Activated T-cell treated with anti-CD3 and anti-CD28 coated beads, Interleukin-2, amount 50 U/mL, for 72 hours (primary cell): Measurements from ENCODE around the gene TMA16. TPM values are rescaled to one million over a fixed set of nuclear protein-coding genes. Genes with fewer than 3 reads are reported as not detected.

Experiments used
- ATAC-seq, 2 donors: fragments of 150-1000 bp; cut with Tn5 transposase; replicated peaks in 1 of 2; 2 replicates each; pipeline ENCODE4 v1.10.0; 2021; ENCODE audit warnings: moderate library complexity in 2 of 2, mild to moderate bottlenecking in 1 of 2
- DNase-seq, 2 donors: peaks; one replicate each; pipeline ENCODE4 v3.0.0; 2021 to 2022; ENCODE audit warnings: mixed read lengths in 1 of 2
- H3K27ac Mint-ChIP-seq: one replicate; pipeline ENCODE4 v1.8.0; 2022; ENCODE audit warnings: mild to moderate bottlenecking, moderate library complexity, mixed read lengths
- H3K27me3 Mint-ChIP-seq: one replicate; pipeline ENCODE4 v1.8.0; 2022; ENCODE audit warnings: low read depth, mixed read lengths
- H3K36me3 Mint-ChIP-seq, 2 donors: one replicate each; pipeline ENCODE4 v1.8.0; 2022; ENCODE audit warnings: mixed read lengths in 2 of 2, mild to moderate bottlenecking in 1 of 2; ENCODE audit not compliant: insufficient read depth in 2 of 2
- H3K4me1 Mint-ChIP-seq: one replicate; pipeline ENCODE4 v1.8.0; 2022; ENCODE audit warnings: low read depth, mixed read lengths
- H3K4me3 Mint-ChIP-seq, 2 donors: one replicate each; pipeline ENCODE4 v1.8.0; 2022; ENCODE audit warnings: mild to moderate bottlenecking in 2 of 2, mixed read lengths in 2 of 2, moderate library complexity in 2 of 2
- H3K9me3 Mint-ChIP-seq, 2 donors: one replicate each; pipeline ENCODE4 v1.8.0; 2022; ENCODE audit warnings: mixed read lengths in 2 of 2
- total RNA-seq, 2 donors: library from RNA; stranded (reverse); gene quantifications; one replicate each; pipeline ENCODE4 v1.2.3, GENCODE V29; 2022

The TMA16 gene
- total RNA-seq, 2 donors from 2014 or later = 37.1 to 42.7 TPM

- peaks cover 16% of the 10 kb centered on the region for H3K4me1 Mint-ChIP-seq
- peaks cover 0 to 1% of the 10 kb centered on the region in 2 donors for H3K9me3 Mint-ChIP-seq
- H3K36me3 Mint-ChIP-seq = no peaks in the 10 kb centered on the region
- no peaks in the 10 kb centered on the region for H3K27me3 Mint-ChIP-seq
- DNase-seq (no peak), ATAC-seq (no peak)
- no peak overlapping the region for H3K27ac Mint-ChIP-seq
- no peak overlapping the region for H3K4me3 Mint-ChIP-seq
Measured at GRCh38 chr4:163556177-163556576, 61.7 kb downstream of the TMA16 start.

GRCh38 chr4:163556650-163557391 is 62.3 kb downstream of the TMA16 start:
- Mint-ChIP-seq H3K4me3 (no peak overlapping the region), H3K27ac (no peak overlapping the region), H3K4me1 (peaks cover 16% of the 10 kb centered on the region), H3K36me3 (peaks cover 0 to under 1% of the 10 kb centered on the region in 2 donors), H3K9me3 (peaks cover 1 to 2% of the 10 kb centered on the region in 2 donors), H3K27me3 (no peaks in the 10 kb centered on the region)
- DNase-seq (no peak), ATAC-seq (no peak)

GRCh38 chr4:163558539-163559044 is 64.1 kb downstream of the TMA16 start:
- H3K4me3 Mint-ChIP-seq = peak overlapping the region; percentile 1 to 23
- no peak for DNase-seq
- H3K36me3 Mint-ChIP-seq = peaks cover 2 to 3% of the 10 kb centered on the region in 2 donors
- H3K9me3 Mint-ChIP-seq = peaks cover 5 to 6% of the 10 kb centered on the region in 2 donors
- no peaks in the 10 kb centered on the region for H3K27me3 Mint-ChIP-seq
- peak in 1 of 2 donors; percentile 55 for ATAC-seq
- H3K27ac Mint-ChIP-seq = no peak overlapping the region
- peaks cover 16% of the 10 kb centered on the region for H3K4me1 Mint-ChIP-seq

- H3K9me3 Mint-ChIP-seq = peaks cover 5 to 6% of the 10 kb centered on the region in 2 donors
- ATAC-seq (no peak), DNase-seq (no peak)
- no peak overlapping the region for H3K27ac Mint-ChIP-seq
- H3K4me1 Mint-ChIP-seq = peaks cover 16% of the 10 kb centered on the region
- no peak overlapping the region for H3K4me3 Mint-ChIP-seq
- H3K27me3 Mint-ChIP-seq = no peaks in the 10 kb centered on the region
- H3K36me3 Mint-ChIP-seq = peaks cover 2 to 3% of the 10 kb centered on the region in 2 donors
Measured at GRCh38 chr4:163562496-163562895, 68.0 kb downstream of the TMA16 start.

GRCh38 chr4:163563592-163563991 is 69.1 kb downstream of the TMA16 start:
- ATAC-seq (no peak), DNase-seq (no peak)
- Mint-ChIP-seq H3K27ac (no peak overlapping the region), H3K4me3 (no peak overlapping the region), H3K27me3 (no peaks in the 10 kb centered on the region), H3K9me3 (peaks cover 5 to 6% of the 10 kb centered on the region in 2 donors), H3K4me1 (peaks cover 7% of the 10 kb centered on the region), H3K36me3 (peaks cover 2 to 3% of the 10 kb centered on the region in 2 donors)

GRCh38 chr4:163564221-163564720 is 69.8 kb downstream of the TMA16 start:
- DNase-seq = no peak
- H3K4me3 Mint-ChIP-seq = no peak overlapping the region
- ATAC-seq = no peak
- peaks cover 2 to 3% of the 10 kb centered on the region in 2 donors for H3K36me3 Mint-ChIP-seq
- H3K27ac Mint-ChIP-seq = no peak overlapping the region
- H3K27me3 Mint-ChIP-seq = no peaks in the 10 kb centered on the region
- no peaks in the 10 kb centered on the region for H3K4me1 Mint-ChIP-seq
- peaks cover 5 to 6% of the 10 kb centered on the region in 2 donors for H3K9me3 Mint-ChIP-seq

- Mint-ChIP-seq H3K4me1 (no peaks in the 10 kb centered on the region), H3K4me3 (no peak overlapping the region), H3K27me3 (no peaks in the 10 kb centered on the region), H3K27ac (no peak overlapping the region), H3K36me3 (peaks cover 2 to 3% of the 10 kb centered on the region in 2 donors), H3K9me3 (peaks cover 3 to 6% of the 10 kb centered on the region in 2 donors)
- ATAC-seq (no peak), DNase-seq (no peak)
Measured at GRCh38 chr4:163565226-163566135, 71.0 kb downstream of the TMA16 start.

GRCh38 chr4:163566257-163566796 is 71.8 kb downstream of the TMA16 start:
- peaks cover 3 to 6% of the 10 kb centered on the region in 2 donors for H3K9me3 Mint-ChIP-seq
- H3K27ac Mint-ChIP-seq = no peak overlapping the region
- H3K4me1 Mint-ChIP-seq = no peaks in the 10 kb centered on the region
- H3K36me3 Mint-ChIP-seq = peaks cover 2 to 3% of the 10 kb centered on the region in 2 donors
- H3K4me3 Mint-ChIP-seq = no peak overlapping the region
- H3K27me3 Mint-ChIP-seq = no peaks in the 10 kb centered on the region
- ATAC-seq = no peak
- no peak for DNase-seq

- Mint-ChIP-seq H3K27me3 (no peaks in the 10 kb centered on the region), H3K27ac (no peak overlapping the region), H3K4me1 (no peaks in the 10 kb centered on the region), H3K9me3 (no peaks in the 10 kb centered on the region), H3K36me3 (no peaks in the 10 kb centered on the region), H3K4me3 (no peak overlapping the region)
- DNase-seq (no peak), ATAC-seq (no peak)
Measured at GRCh38 chr4:163568843-163569242, 74.4 kb downstream of the TMA16 start.

Other genes starting within 250 kb of the TMA16 start
- not detected for gene NPY1R, start 162.1 kb upstream of the TMA16 start, total RNA-seq
- gene NPY5R, start 150.8 kb upstream of the TMA16 start, total RNA-seq = not detected
- not detected for gene TKTL2, start 20.9 kb upstream of the TMA16 start, total RNA-seq